Occipital lobe (tissue), 3 donors: Measurements from ENCODE around the gene ZSCAN5A. TPM values are rescaled to one million over a fixed set of nuclear protein-coding genes. Genes with fewer than 3 reads are reported as not detected.
"Not testable (repeated sequence)": the region's sequence is repeated elsewhere in the genome, so short reads cannot be mapped to it uniquely, and the experiment has no call there.

ENCODE experiments used
- DNase-seq: peaks from one replicate; lab custom pipeline; 2025; lab: John Stamatoyannopoulos, UW
- small RNA-seq: library from RNA; depleted of rRNA; stranded (forward); fragments of <200 nt; gene quantifications from one replicate; pipeline ENCODE3, GENCODE V24; 2014
- total RNA-seq: library from RNA; depleted of rRNA; stranded (reverse); fragments of >200 nt; gene quantifications from one replicate; pipeline ENCODE4 v1.2.3, GENCODE V29; 2014

The ZSCAN5A gene
- total RNA-seq, 1 donor from 2014 or later, result 4.8 TPM

- DNase-seq, result not testable (repeated sequence)
These were observed 107.1 kb downstream of the ZSCAN5A start for GRCh38 chr19:56207581-56207980.

GRCh38 chr19:56201973-56202372, 112.7 kb downstream of the ZSCAN5A start, which contains the start of gene ZSCAN5C:
ZSCAN5C (plus strand) TSS chr19:56202273; CDS start chr19:56205914, 3,641 bp downstream.
- no peak for DNase-seq

- no peak for DNase-seq
These were observed 115.0 kb downstream of the ZSCAN5A start for GRCh38 chr19:56199687-56200086.

- DNase-seq, result not testable (repeated sequence)
These were observed 117.0 kb downstream of the ZSCAN5A start, which contains the start of gene ZSCAN5B for GRCh38 chr19:56197646-56198045. ZSCAN5B (minus strand) TSS chr19:56197783; CDS start chr19:56193052, 4,731 bp downstream.

GRCh38 chr19:56193981-56194640, 120.5 kb downstream of the ZSCAN5A start:
- no peak for DNase-seq

- no peak for DNase-seq
These were observed 122.9 kb downstream of the ZSCAN5A start for GRCh38 chr19:56191711-56192110.

GRCh38 chr19:56191115-56191514, 123.5 kb downstream of the ZSCAN5A start:
- no peak for DNase-seq

- no peak for DNase-seq
These were observed 124.9 kb downstream of the ZSCAN5A start for GRCh38 chr19:56189785-56190184.

- DNase-seq, result no peak
These were observed 136.9 kb downstream of the ZSCAN5A start for GRCh38 chr19:56177564-56178243.

GRCh38 chr19:56176881-56177280, 137.8 kb downstream of the ZSCAN5A start:
- no peak for DNase-seq

- not testable (repeated sequence) for DNase-seq
These were observed 138.3 kb downstream of the ZSCAN5A start for GRCh38 chr19:56176310-56176709.

GRCh38 chr19:56175861-56176307, 138.8 kb downstream of the ZSCAN5A start, which contains the start of gene GALP:
GALP (plus strand) TSS chr19:56176008; CDS start chr19:56177109, 1,101 bp downstream.
- not testable (repeated sequence) for DNase-seq

- no peak for DNase-seq
These were observed 140.1 kb downstream of the ZSCAN5A start for GRCh38 chr19:56174550-56174949.

GRCh38 chr19:56174086-56174485, 140.6 kb downstream of the ZSCAN5A start:
- no peak for DNase-seq

Small RNA genes within 50 kb of the gene (small RNA-seq; reads per million reads assigned to genes)
- not detected for gene RF00019

Other genes with a start within 250 kb of the ZSCAN5A start
- 14.3 TPM for gene ZNF787, start 193.5 kb downstream of the ZSCAN5A start, total RNA-seq
- gene ZNF444, start 173.6 kb downstream of the ZSCAN5A start, total RNA-seq, result 11.1 TPM
- gene GALP, start 138.8 kb downstream of the ZSCAN5A start, total RNA-seq, result not detected
- gene ZSCAN5B, start 117.1 kb downstream of the ZSCAN5A start, total RNA-seq, result not detected
- not detected for gene ZSCAN5C, start 112.6 kb downstream of the ZSCAN5A start, total RNA-seq
- not detected for gene EDDM13, start 42.1 kb downstream of the ZSCAN5A start, total RNA-seq
- 4.8 TPM for gene ZNF582, start 78.7 kb upstream of the ZSCAN5A start, total RNA-seq
- 54.7 TPM for gene ZNF583, start 89.5 kb upstream of the ZSCAN5A start, total RNA-seq
- 24.5 TPM for gene ZNF667, start 162.5 kb upstream of the ZSCAN5A start, total RNA-seq
- gene ZNF471, start 193.0 kb upstream of the ZSCAN5A start, total RNA-seq, result 18.4 TPM
- gene ZFP28, start 224.1 kb upstream of the ZSCAN5A start, total RNA-seq, result 45.4 TPM